ENCODE results near the gene LDLRAD1. TPM values are rescaled to one million over a fixed set of nuclear protein-coding genes. Genes with fewer than 3 reads are reported as not detected.

LDLRAD1 gene
- total RNA-seq, 1 experiment from 2014 or later: not detected

DNA sequence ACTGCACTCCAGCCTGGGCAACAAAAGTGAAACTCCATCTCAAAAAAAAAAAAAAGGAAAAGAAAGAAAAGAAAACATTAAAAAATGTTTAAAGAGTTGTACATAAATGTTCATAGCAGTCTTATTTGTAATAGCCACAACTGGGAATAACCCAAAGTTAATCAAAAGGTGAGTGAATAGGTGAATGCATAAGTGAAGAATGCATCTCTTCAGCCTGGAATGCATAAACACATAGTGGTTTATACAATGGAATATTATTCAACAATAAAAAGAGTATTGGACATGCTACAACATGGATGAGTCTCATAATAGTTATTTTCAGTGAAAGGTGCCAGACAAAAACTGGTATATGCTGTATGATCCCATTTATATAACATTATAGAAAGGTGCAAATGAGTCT lies 18.1 kb downstream of the LDLRAD1 start:
- H2AFZ ChIP-seq (ENCODE audit: low read length): no peak overlapping the region
- no peaks in the 10 kb centered on the region for H3K79me1 ChIP-seq (ENCODE audit: insufficient read depth, low read depth, low read length, poor library complexity, severe bottlenecking)
- no peak overlapping the region for H2AK5ac ChIP-seq (ENCODE audit: insufficient read length, low read length)
- no peak overlapping the region for H2BK12ac ChIP-seq (ENCODE audit: insufficient read length, low read depth, low read length)
- no peak overlapping the region for H2BK120ac ChIP-seq (ENCODE audit: low read depth, low read length, poor library complexity, severe bottlenecking)
- H3K23me2 ChIP-seq (ENCODE audit: insufficient read length, low read depth, low read length, poor library complexity, severe bottlenecking): no peaks in the 10 kb centered on the region
- H3K79me2 ChIP-seq (ENCODE audit: insufficient read depth, low read length): no peaks in the 10 kb centered on the region
- no peak overlapping the region for H3K27ac ChIP-seq (ENCODE audit: insufficient read length, low read depth, low read length)
- Mint-ChIP-seq H3K9me3 (peaks cover 3 to 6% of the 10 kb centered on the region in 2 experiments; a peak in 3 of 5 replicates), H3K36me3 (ENCODE audit: insufficient read depth in 1 of 3, low read depth in 3 of 3) (no peaks in the 10 kb centered on the region; a peak in 1 of 7 replicates), H3K27me3 (ENCODE audit: low read depth) (peaks cover 13% of the 10 kb centered on the region), H3K27ac (no peak overlapping the region; a peak in 1 of 7 replicates), H3K4me3 (no peak overlapping the region), H3K4me1 (no peaks in the 10 kb centered on the region)
- no peaks in the 10 kb centered on the region for H3K4me1 ChIP-seq (ENCODE audit: insufficient read depth, low read length)
- H3K4me2 ChIP-seq (ENCODE audit: insufficient read depth, insufficient read length, low read length): no peak overlapping the region
- H2BK20ac ChIP-seq (ENCODE audit: low read depth, low read length, poor library complexity, severe bottlenecking): no peak overlapping the region
- H4K5ac ChIP-seq (ENCODE audit: insufficient read length, low read depth, low read length): no peak overlapping the region
- H3K9me3 ChIP-seq (ENCODE audit: control insufficient read depth, low read depth, low read length): no peaks in the 10 kb centered on the region
- DNase-seq: no peak
- H2BK5ac ChIP-seq (ENCODE audit: insufficient read length, low read length): no peak overlapping the region
- H4K20me1 ChIP-seq (ENCODE audit: control insufficient read depth, insufficient read depth, insufficient read length): no peaks in the 10 kb centered on the region
- no peak overlapping the region for H3K4ac ChIP-seq (ENCODE audit: low read depth, low read length)
- H4K91ac ChIP-seq (ENCODE audit: insufficient read length, low read depth, low read length): no peak overlapping the region
- no peak overlapping the region for H3K18ac ChIP-seq (ENCODE audit: insufficient read length, low read depth, low read length)
- H3K56ac ChIP-seq (ENCODE audit: insufficient read length, low read depth, low read length): no peak overlapping the region
- H3T11ph ChIP-seq (ENCODE audit: low read length): no peak overlapping the region
- H4K8ac ChIP-seq (replicated peaks; ENCODE audit: insufficient read length, low read depth, low read length): no peak overlapping the region
- TF ChIP-seq, protein P1, sequence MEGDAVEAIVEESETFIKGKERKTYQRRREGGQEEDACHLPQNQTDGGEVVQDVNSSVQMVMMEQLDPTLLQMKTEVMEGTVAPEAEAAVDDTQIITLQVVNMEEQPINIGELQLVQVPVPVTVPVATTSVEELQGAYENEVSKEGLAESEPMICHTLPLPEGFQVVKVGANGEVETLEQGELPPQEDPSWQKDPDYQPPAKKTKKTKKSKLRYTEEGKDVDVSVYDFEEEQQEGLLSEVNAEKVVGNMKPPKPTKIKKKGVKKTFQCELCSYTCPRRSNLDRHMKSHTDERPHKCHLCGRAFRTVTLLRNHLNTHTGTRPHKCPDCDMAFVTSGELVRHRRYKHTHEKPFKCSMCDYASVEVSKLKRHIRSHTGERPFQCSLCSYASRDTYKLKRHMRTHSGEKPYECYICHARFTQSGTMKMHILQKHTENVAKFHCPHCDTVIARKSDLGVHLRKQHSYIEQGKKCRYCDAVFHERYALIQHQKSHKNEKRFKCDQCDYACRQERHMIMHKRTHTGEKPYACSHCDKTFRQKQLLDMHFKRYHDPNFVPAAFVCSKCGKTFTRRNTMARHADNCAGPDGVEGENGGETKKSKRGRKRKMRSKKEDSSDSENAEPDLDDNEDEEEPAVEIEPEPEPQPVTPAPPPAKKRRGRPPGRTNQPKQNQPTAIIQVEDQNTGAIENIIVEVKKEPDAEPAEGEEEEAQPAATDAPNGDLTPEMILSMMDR (conservative IDR thresholded peaks at IDR 0.05): no peak
- H3K27me3 ChIP-seq (ENCODE audit: insufficient read depth, low read length): no peaks in the 10 kb centered on the region
- H3K23ac ChIP-seq (ENCODE audit: insufficient read length, low read depth, low read length): no peak overlapping the region
- no peak overlapping the region for H2BK15ac ChIP-seq (ENCODE audit: low read depth, low read length)
- H3K14ac ChIP-seq (ENCODE audit: insufficient read depth, low read length): no peak overlapping the region
- H3K9ac ChIP-seq (ENCODE audit: extremely low read depth, insufficient read length, low read length): no peak overlapping the region

Measured in H9 (cell line).